Astrocyte of the spinal cord (primary cell): ENCODE measurements around the gene PHF3.
A peak's percentile ranks its signal among the peaks of the same experiment; 100 is the strongest.

Source experiments
- DNase-seq: peaks from one replicate; pipeline ENCODE4 v3.0.0; 2011; ENCODE audit warnings: low read depth, low spot score
- H3K4me3 ChIP-seq: 2 replicates; pipeline ENCODE4 v1.5.1; 2011; ENCODE audit warnings: low read depth, mild to moderate bottlenecking, low read length, moderate library complexity
- in situ Hi-C: cut with HindIII; loops from 2 replicates; pipeline ENCODE4 v1.10.0; 2017; ENCODE audit warnings: low sequenced_read_pairs
- TF ChIP-seq, protein P1 (sequence below): IDR thresholded peaks from 2 replicates; pipeline ENCODE4 v1.5.1; 2012; ENCODE audit warnings: low read depth, mild to moderate bottlenecking, low read length, inconsistent platforms

The PHF3 gene, protein sequence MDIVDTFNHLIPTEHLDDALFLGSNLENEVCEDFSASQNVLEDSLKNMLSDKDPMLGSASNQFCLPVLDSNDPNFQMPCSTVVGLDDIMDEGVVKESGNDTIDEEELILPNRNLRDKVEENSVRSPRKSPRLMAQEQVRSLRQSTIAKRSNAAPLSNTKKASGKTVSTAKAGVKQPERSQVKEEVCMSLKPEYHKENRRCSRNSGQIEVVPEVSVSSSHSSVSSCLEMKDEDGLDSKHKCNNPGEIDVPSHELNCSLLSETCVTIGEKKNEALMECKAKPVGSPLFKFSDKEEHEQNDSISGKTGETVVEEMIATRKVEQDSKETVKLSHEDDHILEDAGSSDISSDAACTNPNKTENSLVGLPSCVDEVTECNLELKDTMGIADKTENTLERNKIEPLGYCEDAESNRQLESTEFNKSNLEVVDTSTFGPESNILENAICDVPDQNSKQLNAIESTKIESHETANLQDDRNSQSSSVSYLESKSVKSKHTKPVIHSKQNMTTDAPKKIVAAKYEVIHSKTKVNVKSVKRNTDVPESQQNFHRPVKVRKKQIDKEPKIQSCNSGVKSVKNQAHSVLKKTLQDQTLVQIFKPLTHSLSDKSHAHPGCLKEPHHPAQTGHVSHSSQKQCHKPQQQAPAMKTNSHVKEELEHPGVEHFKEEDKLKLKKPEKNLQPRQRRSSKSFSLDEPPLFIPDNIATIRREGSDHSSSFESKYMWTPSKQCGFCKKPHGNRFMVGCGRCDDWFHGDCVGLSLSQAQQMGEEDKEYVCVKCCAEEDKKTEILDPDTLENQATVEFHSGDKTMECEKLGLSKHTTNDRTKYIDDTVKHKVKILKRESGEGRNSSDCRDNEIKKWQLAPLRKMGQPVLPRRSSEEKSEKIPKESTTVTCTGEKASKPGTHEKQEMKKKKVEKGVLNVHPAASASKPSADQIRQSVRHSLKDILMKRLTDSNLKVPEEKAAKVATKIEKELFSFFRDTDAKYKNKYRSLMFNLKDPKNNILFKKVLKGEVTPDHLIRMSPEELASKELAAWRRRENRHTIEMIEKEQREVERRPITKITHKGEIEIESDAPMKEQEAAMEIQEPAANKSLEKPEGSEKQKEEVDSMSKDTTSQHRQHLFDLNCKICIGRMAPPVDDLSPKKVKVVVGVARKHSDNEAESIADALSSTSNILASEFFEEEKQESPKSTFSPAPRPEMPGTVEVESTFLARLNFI (N-terminal part only)

DNA sequence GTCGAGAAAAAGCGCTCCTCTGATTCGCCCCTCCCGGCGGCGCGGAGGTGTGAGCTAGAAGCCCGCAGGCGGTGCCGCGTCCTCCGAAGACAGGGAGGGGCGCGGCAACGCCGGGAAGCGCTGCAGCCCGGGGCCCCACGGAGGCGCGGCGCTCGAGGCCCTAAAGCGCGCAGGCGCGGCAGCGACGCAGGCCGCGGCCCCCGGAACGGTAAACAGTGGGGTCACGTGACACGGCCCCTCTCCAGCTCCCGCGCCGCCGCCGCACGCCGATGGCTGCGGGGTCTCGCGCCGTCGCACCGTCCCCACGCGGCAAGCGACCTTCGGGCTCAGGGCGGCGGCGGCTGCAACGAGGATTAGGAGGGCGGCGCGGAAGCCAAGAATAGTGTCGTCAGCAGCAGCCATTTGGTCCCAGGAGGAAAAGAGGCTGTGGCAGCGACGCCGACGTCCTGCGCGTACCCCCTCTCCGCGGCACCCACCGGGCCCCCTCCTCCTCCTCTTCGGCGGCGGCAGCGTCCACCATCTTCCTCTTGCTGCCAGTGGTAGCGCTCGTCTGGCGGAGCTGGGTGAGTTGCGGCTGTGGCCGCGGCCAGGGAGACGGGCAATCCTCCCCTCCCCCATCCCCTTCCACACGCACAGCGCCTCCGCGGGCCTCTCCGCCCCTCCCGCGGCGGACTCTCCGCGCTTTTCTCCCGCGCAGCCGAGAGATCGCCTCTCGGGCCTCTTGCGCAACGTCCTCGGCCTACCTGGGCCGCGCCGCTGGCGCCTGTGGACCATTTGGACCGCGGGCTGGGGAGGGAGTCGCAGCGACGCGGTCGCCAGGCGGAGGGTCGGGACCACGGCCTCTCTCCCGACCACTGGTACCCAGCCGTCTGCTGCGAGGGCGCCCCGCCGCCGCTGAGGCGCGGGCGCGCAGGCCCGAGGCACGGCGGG lies at the start of gene PHF3:
Gene PHF3 (plus strand): TSS at position 215 of the 930 bp plus-strand sequence. CDS start 10,750 bp downstream, outside the sequence.
- TF ChIP-seq, protein P1, sequence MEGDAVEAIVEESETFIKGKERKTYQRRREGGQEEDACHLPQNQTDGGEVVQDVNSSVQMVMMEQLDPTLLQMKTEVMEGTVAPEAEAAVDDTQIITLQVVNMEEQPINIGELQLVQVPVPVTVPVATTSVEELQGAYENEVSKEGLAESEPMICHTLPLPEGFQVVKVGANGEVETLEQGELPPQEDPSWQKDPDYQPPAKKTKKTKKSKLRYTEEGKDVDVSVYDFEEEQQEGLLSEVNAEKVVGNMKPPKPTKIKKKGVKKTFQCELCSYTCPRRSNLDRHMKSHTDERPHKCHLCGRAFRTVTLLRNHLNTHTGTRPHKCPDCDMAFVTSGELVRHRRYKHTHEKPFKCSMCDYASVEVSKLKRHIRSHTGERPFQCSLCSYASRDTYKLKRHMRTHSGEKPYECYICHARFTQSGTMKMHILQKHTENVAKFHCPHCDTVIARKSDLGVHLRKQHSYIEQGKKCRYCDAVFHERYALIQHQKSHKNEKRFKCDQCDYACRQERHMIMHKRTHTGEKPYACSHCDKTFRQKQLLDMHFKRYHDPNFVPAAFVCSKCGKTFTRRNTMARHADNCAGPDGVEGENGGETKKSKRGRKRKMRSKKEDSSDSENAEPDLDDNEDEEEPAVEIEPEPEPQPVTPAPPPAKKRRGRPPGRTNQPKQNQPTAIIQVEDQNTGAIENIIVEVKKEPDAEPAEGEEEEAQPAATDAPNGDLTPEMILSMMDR: peak; percentile 25
- in situ Hi-C loops: no loop called here
- DNase-seq: peak; percentile 91

DNA sequence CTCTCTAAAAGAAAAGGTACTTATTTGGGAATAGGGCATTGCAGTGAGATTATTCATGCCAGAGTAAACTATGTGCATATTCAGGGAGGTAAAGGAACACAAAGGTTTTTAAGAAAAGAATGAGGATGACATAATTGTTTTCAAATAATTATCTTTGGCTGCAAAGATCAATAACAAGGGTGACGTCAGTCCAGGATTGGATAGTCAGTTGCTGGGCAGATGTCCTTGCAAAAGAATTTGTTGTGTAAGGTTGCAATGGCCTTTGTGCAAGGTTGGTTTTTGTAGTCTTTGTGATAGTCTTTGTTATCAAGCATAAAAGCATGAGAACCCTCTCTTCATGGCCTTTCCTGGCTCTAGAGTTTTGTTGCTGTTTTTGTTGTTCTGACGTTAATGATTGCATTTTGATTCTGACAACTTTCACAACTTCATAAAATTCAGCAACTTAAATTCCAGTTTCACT lies 45.6 kb upstream of the PHF3 start:
- in situ Hi-C loops: no loop called here
- no peak overlapping the region for H3K4me3 ChIP-seq
- TF ChIP-seq, protein P1: no peak
- DNase-seq: no peak

More for the DNA sequence above, at the start of gene PHF3:
- peak within 1 kb of the TSS; percentile 91 for H3K4me3 ChIP-seq

DNA sequence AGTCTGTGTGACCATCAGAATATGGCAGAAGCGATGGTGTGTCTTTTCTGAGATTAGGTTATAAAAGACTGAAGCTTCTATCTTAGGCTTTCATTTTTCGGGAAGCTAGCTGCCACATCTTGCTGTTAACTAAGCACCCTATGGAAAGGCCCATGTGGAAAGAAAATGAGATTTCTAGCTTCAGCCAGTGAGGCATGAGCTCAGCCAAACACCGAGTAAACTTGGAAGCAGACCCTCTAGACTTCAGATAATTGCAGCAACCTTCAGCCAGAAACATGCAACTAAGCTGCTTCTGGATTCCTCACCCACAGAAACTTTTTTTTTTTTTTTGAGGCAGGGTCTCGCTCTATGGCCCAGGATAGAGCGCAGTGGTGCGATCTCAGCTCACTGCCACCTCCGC lies 42.7 kb upstream of the PHF3 start:
- DNase-seq: no peak

DNA sequence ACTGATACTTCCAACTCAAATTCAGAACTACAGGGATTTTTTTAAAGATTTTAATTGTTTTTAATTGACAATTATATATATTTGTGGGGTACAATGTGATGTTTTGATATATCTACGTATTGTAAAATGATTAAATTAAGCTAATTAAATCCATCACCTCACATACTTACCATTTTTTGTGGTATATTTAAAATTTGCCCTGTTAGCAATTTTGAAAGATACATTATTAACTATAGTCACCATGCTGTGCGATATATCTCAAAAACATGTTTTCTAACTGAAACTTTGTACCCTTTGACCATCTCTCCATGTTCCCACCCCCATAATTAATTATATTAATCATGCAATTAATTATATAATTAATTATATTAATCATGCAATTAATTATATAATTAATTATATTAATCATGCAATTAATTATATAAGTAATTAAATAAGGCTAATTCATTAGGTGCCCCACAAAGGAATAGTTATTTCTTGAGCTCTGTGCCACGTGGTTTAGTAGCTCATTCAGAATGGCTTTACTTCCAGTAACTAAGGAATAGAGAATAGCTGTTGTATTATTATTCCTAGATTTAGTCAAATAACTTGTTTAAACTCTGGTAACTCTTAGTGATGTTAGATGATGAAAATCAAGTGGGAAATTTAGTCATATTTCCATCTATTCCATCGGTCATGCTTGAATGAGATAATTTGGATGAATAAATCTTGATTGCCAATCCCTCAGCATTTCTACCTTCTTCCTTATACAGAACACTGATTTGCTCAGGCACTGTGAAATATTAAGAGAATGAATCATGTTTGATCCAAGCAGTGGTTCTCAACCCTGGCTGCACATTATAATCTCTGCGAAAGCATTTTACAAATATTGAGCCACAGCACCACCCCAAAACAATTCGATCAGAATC lies 38.2 kb upstream of the PHF3 start:
- peak; percentile 19 for DNase-seq
- TF ChIP-seq, protein P1: no peak
- in situ Hi-C loops: no loop called here
- H3K4me3 ChIP-seq: peak overlapping the region; percentile 62

More for the DNA sequence above, 42.7 kb upstream of the PHF3 start:
- TF ChIP-seq, protein P1: no peak
- in situ Hi-C loops: no loop called here
- H3K4me3 ChIP-seq: no peak overlapping the region
